Limb (tissue), 2 donors: Measurements from ENCODE around the gene PADI2.

Experiments used
- DNase-seq, 2 donors: peaks; one replicate each; pipeline ENCODE4 v3.0.0-alpha.2; 2016; ENCODE audit errors: extremely low spot score in 2 of 2

The PADI2 gene

DNA sequence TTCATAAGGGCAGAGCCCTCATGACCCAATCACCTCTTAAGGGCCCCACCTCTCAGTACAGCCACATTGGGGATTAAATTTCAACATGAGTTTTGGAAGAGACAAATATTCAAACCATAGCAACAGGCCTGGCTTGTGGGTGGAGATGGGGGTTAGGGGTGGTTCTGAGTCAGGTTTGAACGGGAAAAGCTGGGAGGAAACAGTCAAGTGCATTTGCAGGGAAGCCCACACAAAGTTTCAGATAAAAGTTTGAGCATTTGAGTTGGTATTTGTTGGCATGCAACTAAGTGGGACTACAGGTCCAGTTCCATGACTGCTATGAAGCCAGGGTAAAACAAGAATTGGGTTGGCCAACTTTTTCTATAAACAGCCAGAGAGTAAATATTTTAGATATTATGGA, 21.0 kb upstream of the PADI2 start:
- no peak for DNase-seq

- DNase-seq: no peak
Observed at GRCh38 chr1:17139637-17140036, 20.4 kb upstream of the PADI2 start.

DNA sequence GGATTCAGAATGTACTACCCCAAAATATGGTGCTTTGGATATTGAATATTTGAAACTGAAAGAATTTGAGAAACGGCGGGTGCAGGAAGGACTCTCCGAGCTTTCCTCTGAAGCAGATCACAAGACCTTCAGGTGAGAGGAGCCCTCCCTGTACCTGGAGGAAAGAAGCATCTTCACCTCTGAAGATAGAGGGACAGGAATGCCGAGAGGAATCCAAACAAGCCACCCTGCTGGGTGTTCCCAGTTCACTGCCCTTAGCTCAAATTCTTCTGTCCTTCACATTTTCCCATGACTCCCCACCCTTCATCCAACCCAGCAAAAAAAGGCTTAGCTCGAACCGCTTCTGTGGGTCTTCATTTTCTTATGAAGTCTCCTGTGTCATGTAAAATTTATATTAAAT, 18.2 kb upstream of the PADI2 start:
- DNase-seq: no peak

DNA sequence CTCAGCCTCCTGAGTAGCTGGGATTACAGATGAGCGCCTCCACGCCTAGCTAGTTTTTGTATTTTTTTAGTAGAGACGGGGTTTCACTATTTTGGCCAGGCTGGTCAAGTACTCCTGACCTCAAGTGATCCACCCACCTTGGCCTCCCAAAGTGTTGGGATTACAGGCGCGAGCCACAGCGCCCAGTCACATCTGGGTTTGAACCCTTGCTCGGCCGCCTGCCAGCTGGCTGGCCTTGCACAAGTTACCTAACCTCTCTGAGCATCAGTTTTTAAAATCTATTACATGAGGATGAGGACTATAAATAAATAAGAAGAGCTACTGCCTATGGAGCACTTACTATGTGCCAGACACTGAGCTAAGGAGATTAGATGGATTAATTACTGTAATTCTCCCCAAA, 17.7 kb upstream of the PADI2 start:
- no peak for DNase-seq

DNA sequence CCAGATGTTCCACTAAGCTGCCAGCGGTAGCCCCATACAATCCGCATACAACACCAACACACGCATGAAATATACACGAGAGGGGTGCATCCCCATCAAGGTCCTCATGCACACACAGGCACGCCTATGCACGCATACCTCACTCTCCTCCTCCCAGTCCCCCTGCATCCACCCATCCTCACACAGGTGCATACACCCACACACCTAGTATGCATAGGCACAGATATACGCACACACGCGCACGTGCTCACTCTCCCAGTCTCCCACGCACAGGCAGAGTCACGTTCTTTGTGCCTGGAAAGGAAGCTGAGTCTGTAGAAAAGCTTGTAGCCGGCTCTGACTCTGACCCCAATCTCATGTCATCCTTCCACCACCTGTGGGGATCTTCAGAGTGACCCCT, 16.9 kb upstream of the PADI2 start:
- DNase-seq: no peak

DNA sequence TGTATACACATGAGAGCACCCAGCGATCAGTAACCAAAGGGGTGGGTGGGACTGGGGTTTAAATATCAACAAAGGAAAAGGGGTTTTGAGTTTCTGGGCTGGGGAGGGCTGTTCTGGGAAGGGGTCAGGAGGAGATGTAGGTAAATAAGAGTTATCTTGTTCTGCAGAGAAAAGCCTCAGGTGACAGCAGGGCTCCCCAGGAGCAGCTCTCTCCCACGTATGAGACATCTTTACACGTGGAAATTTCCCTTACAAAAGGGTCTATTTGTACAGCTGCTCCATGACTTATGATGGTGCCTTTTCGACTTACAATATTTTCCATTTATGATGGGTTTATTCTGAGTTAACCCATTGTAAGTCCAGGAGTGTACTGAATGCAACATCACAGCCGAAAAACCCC, 16.3 kb upstream of the PADI2 start:
- no peak for DNase-seq

DNA sequence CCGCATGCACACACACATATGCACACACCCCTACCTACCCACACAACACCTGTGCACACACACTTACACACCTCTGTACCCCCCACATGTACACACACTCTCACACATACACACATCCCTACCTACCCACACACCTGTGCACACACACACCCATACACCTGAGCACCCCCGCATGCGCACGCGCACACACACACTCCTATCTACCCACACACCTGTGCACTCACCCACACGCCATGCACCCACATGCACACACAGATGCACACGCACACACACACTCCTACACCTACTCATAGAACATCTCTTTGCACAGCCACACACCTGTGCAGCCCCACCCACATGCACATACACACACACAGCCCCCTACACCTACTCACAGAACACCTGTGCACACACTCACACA, 15.5 kb upstream of the PADI2 start:
- DNase-seq: no peak

GRCh38 chr1:17134034-17134433, 14.8 kb upstream of the PADI2 start:
- no peak for DNase-seq

GRCh38 chr1:17130138-17130635, 10.9 kb upstream of the PADI2 start:
- no peak for DNase-seq

DNA sequence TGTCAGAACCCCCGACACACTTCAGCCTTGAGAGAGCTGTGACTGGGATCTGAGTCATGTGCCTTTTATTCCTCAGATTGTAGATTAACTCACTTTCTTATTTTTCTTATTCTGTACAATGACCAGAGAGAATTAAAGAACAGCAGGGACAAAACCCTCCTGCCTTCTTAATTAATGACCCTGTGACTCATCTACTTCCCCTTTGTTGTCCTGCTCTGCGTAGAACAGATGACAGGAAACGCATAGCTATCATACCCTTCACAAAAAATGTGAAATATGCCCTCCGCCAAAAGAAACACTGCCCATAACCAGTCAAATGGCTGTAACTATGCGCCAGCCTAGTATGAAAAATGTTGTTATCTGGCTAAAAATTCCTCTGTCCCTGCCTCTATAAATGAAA, 9.1 kb upstream of the PADI2 start:
- no peak for DNase-seq

GRCh38 chr1:17125756-17126237, 6.5 kb upstream of the PADI2 start:
- DNase-seq: peak; percentile 88 to 93

DNA sequence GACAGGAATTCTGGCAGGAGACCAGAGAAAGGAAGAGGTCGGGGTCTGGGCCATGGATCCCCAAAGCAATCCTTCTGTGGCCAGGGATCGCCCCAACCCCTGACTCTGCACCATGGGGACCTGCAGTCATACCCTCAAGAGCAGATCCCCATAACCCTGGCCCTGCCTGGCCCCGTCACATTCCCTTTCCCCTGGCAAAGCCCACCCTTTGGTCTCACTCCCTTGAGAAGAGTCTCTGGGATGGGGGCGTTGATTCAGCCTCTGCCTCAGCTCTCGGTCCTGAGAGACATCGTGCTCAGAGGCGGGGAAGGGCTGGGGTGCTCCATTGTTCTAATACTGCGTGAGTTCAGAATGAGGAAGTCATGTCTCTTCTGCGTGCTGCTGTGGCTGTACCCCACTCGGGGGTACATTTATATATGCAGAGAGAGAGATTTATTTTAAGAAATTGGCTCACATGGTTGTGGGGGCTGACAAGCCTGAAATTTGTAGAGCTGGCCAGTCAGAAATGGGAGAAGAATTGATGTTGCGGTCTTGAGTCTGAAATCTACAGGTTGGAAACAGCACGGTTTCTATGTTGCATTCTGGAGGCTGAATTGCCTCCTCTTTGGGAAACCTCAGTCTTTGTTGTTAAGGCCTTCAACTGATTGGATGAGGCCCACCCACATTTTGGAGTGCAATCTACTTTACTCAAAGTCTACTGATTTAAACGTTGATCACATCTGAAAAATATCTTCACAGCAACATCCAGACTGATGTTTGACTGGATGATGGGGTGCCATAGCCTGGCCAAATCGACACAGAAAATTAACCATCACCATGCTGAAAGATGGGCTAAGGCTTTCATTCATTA, 4.2 kb upstream of the PADI2 start:
- no peak for DNase-seq

DNA sequence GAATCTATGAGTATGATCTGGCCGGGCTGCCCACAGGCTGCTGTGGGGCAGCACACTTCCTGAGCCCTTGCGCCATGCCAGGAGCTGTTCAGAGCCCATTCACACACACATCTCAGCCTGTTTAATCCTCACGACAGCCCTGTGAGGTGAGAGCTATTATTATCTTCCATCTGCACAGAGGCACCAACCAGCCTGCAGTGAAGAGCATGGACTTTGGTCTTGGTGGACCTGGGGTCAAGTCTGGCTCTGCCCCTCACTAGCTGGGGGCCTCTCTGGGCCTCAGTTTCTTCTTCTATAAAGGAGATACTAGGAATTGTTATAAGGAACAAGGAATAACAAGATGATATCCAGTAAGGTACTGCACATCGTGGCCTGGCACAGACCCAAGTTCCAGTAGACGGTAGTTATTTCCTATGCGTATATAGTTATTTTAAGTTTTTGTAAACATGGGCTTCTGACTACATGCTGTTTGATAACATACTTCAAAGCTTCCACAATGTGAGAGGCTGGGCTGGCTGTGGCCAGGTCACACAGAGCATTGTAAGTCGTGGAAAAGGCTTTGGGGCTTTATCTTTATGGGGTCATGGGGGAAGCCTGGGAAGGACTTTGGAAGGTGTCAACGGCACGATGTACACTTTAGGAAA, 3.4 kb upstream of the PADI2 start:
- no peak for DNase-seq

DNA sequence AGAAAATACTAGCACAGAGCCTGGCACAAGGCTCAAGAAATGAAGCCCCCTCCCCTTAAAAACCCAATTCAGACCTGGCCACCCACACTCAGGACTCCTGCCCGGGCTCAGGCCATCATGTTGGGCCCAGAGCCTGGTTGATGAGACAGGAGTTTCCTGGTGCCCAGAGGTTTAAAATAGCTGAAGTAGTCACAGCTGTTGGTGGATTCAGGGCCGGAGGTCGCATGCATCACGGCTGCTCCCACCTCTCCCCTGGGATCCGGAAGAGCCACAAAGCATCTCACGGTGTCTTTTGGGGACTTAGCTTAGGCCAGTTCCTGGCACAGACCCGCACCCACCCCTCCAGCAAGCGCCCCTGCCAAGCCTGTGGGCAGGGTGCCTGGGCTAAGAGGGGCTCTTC, 2.6 kb upstream of the PADI2 start:
- no peak for DNase-seq

DNA sequence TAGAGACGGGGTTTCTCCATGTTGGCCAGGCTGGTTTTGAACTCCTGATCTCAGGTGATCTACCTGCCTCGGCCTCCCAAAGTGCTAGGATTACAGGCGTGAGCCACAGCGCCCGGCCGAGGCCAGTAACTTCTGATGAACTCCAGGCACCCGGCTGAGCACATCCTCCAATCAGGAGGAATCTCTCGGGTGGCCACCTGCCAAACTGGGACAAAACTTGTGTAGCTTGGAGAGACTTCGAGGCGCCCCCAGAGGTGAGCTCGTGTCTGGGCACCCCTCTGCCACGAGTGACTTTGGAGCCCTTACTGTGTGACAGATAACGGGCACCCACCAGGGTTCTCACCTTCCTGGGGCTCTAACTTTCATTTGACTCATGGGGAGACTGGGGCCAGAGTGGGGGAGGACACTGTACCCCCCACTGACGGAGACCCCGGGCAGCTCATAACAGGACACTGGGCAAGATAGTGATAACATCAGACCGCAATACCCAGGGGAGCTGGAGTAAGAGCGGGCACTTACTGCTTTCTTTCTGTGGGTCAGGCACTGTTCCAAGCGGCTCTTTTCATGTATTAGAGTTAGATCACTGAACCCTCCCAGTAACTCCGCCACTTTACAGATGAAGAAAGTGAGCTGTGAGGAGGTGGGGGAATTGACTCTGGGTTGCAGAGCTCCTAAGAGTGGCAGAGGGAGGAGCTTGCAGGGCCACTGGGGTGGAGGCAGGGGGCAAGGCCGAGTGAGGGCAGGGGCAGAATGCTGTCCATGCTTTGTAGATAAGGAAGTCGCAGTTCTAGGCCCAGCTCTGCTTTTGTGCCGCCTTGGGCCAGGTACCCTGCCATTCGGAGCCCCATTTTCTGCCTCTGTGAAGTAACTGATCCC, 1.9 kb upstream of the PADI2 start:
- DNase-seq: no peak

DNA sequence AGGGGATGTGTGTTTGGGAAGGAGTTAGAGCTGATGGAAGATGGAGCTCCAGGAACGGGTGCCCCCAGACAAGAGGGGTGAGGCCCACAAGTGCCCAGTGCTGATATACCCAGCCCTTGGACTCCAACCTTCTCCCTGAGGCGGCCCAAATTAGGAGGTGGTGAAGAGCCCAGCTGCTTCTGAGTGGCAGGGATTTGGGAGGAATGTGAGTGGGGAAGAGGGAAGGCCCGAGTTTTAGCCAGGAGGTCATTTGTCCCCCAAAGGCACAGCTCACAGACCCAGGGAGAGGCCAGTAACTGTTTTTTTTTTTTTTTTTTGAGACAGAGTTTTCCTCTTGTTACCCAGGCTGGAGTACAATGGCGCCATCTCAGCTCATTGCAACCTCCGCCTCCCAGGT, 1.2 kb upstream of the PADI2 start:
- DNase-seq: no peak

DNA sequence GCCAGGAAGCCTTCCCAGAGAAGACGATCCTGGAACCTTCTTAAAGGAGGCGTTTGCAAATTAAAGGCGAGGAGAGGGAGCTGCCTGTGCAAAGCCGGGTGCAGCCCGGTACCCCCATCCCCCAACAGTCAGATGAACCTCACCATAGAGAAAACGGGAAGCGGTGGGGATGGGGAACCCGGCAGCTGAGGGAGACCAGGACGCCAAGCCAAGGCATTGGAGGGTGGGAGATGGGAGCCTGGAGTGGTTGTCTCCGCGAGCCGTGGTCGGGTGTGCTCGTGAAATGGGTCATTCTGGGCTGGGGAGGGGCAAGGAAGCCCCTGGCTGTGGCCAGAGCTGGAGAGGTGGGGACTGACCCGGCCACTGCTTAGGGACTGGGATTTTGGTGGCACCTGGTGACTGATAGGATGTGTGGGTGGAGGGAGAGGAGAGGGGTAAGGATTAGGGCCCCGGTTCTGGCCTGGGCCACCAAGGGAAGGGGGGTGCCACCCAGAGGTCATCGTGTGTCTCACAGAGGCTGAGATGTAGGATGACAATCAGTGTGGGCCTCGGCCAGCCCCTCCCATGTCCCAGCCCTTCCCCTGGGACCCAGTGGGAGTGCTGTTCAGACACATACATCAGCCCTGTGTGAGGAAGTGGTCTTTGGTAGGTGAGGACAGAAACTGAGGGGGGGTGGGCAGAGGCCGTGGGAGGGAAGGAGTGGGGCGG, 676 bp upstream of the PADI2 start:
- no peak for DNase-seq

GRCh38 chr1:17118706-17119075, 560 bp downstream of the PADI2 start:
- peak in 1 of 2 donors; percentile 38 for DNase-seq

GRCh38 chr1:17118268-17118667, 983 bp downstream of the PADI2 start:
- peak in 1 of 2 donors; percentile 23 for DNase-seq

GRCh38 chr1:17117451-17118265, 1.6 kb downstream of the PADI2 start:
- peak in 1 of 2 donors; percentile 34 for DNase-seq
